ENCODE results near the gene HBA1.

The HBA1 gene

GRCh38 chr16:180681-181564 is 4.4 kb downstream of the HBA1 start:
- peak overlapping the region; percentile 33 for H3K4me3 ChIP-seq (ENCODE audit: low read length)
- no peak for TF ChIP-seq CTCF (conservative IDR thresholded peaks at IDR 0.05; ENCODE audit: low read depth, low read length)
- DNase-seq (ENCODE audit: low read depth), result no peak

GRCh38 chr16:181565-182021 is 5.1 kb downstream of the HBA1 start:
- TF ChIP-seq CTCF (conservative IDR thresholded peaks at IDR 0.05; ENCODE audit: low read depth, low read length), result peak; percentile 84
- DNase-seq (ENCODE audit: low read depth), result no peak
- H3K4me3 ChIP-seq (ENCODE audit: low read length), result no peak overlapping the region

GRCh38 chr16:183005-183404 is 6.5 kb downstream of the HBA1 start:
- no peak for DNase-seq (ENCODE audit: low read depth)
- no peak overlapping the region for H3K4me3 ChIP-seq (ENCODE audit: low read length)
- TF ChIP-seq CTCF (conservative IDR thresholded peaks at IDR 0.05; ENCODE audit: low read depth, low read length), result no peak

- no peak for TF ChIP-seq CTCF (conservative IDR thresholded peaks at IDR 0.05; ENCODE audit: low read depth, low read length)
- DNase-seq (ENCODE audit: low read depth), result no peak
- H3K4me3 ChIP-seq (ENCODE audit: low read length), result no peak overlapping the region
Observed at GRCh38 chr16:185213-185612, 8.7 kb downstream of the HBA1 start.

GRCh38 chr16:185691-186090 is 9.2 kb downstream of the HBA1 start:
- no peak overlapping the region for H3K4me3 ChIP-seq (ENCODE audit: low read length)
- no peak for DNase-seq (ENCODE audit: low read depth)
- no peak for TF ChIP-seq CTCF (conservative IDR thresholded peaks at IDR 0.05; ENCODE audit: low read depth, low read length)

- no peak for DNase-seq (ENCODE audit: low read depth)
- H3K4me3 ChIP-seq (ENCODE audit: low read length), result no peak overlapping the region
- no peak for TF ChIP-seq CTCF (conservative IDR thresholded peaks at IDR 0.05; ENCODE audit: low read depth, low read length)
Observed at GRCh38 chr16:187330-187729, 10.8 kb downstream of the HBA1 start.

- TF ChIP-seq CTCF (conservative IDR thresholded peaks at IDR 0.05; ENCODE audit: low read depth, low read length), result peak; percentile 9
- no peak for DNase-seq (ENCODE audit: low read depth)
- no peak overlapping the region for H3K4me3 ChIP-seq (ENCODE audit: low read length)
Observed at GRCh38 chr16:188674-189073, 12.2 kb downstream of the HBA1 start.

Measured in retinal pigment epithelial cell (primary cell).